ENCODE results near the gene TSPAN15.
"Not testable (repeated sequence)": the region's sequence is repeated elsewhere in the genome, so short reads cannot be mapped to it uniquely, and the experiment has no call there.

The TSPAN15 gene

GRCh38 chr10:69481811-69482524, 30.7 kb downstream of the TSPAN15 start:
- no peak for DNase-seq (ENCODE audit: insufficient read length, low spot score)
- FAIRE-seq = no peak

GRCh38 chr10:69483963-69484362, 32.7 kb downstream of the TSPAN15 start:
- DNase-seq (ENCODE audit: insufficient read length, low spot score) (no peak), FAIRE-seq (no peak)

- FAIRE-seq (no peak), DNase-seq (ENCODE audit: insufficient read length, low spot score) (no peak)
Measured at GRCh38 chr10:69484736-69485135, 33.5 kb downstream of the TSPAN15 start.

GRCh38 chr10:69486922-69487730, 35.9 kb downstream of the TSPAN15 start:
- FAIRE-seq = no peak
- no peak for DNase-seq (ENCODE audit: insufficient read length, low spot score)

- DNase-seq (ENCODE audit: insufficient read length, low spot score); FAIRE-seq: not testable (repeated sequence)
Measured at GRCh38 chr10:69488149-69488844, 37.0 kb downstream of the TSPAN15 start.

- not testable (repeated sequence) for FAIRE-seq; DNase-seq (ENCODE audit: insufficient read length, low spot score)
Measured at GRCh38 chr10:69488856-69489255, 37.6 kb downstream of the TSPAN15 start.

GRCh38 chr10:69489506-69490090, 38.3 kb downstream of the TSPAN15 start:
- no peak for FAIRE-seq
- DNase-seq (ENCODE audit: insufficient read length, low spot score) = no peak

GRCh38 chr10:69490876-69491275, 39.6 kb downstream of the TSPAN15 start:
- DNase-seq (ENCODE audit: insufficient read length, low spot score) (no peak), FAIRE-seq (no peak)

- FAIRE-seq = no peak
- no peak for DNase-seq (ENCODE audit: insufficient read length, low spot score)
Measured at GRCh38 chr10:69491611-69492010, 40.3 kb downstream of the TSPAN15 start.

GRCh38 chr10:69492091-69492745, 41.0 kb downstream of the TSPAN15 start:
- DNase-seq (ENCODE audit: insufficient read length, low spot score) (no peak), FAIRE-seq (no peak)

- FAIRE-seq (no peak), DNase-seq (ENCODE audit: insufficient read length, low spot score) (no peak)
Measured at GRCh38 chr10:69492746-69493462, 41.6 kb downstream of the TSPAN15 start.

GRCh38 chr10:69494626-69495558, 43.6 kb downstream of the TSPAN15 start:
- FAIRE-seq (no peak), DNase-seq (ENCODE audit: insufficient read length, low spot score) (no peak)

- no peak for FAIRE-seq
- DNase-seq (ENCODE audit: insufficient read length, low spot score) = no peak
Measured at GRCh38 chr10:69495666-69496065, 44.4 kb downstream of the TSPAN15 start.

GRCh38 chr10:69496352-69497230, 45.3 kb downstream of the TSPAN15 start:
- no peak for FAIRE-seq
- DNase-seq (ENCODE audit: insufficient read length, low spot score) = no peak

GRCh38 chr10:69497231-69497561, 45.9 kb downstream of the TSPAN15 start:
- DNase-seq (ENCODE audit: insufficient read length, low spot score) (no peak), FAIRE-seq (no peak)

- no peak for FAIRE-seq
- no peak for DNase-seq (ENCODE audit: insufficient read length, low spot score)
Measured at GRCh38 chr10:69497611-69498390, 46.5 kb downstream of the TSPAN15 start.
